22Rv1 (cell line): ENCODE results near the gene NOS1AP.

ENCODE experiments used
- ZFX ChIP-seq: fragments of 450-650 bp; IDR thresholded peaks from 2 replicates; pipeline ENCODE4 v1.6.1; 2017; ENCODE audit warnings: antibody characterized with exemption, borderline replicate concordance
- TF ChIP-seq, protein P1 (sequence below): fragments of 450-650 bp; IDR thresholded peaks from 2 replicates; pipeline ENCODE4 v1.5.1; 2017; ENCODE audit warnings: mild to moderate bottlenecking

- TF ChIP-seq, protein P1, sequence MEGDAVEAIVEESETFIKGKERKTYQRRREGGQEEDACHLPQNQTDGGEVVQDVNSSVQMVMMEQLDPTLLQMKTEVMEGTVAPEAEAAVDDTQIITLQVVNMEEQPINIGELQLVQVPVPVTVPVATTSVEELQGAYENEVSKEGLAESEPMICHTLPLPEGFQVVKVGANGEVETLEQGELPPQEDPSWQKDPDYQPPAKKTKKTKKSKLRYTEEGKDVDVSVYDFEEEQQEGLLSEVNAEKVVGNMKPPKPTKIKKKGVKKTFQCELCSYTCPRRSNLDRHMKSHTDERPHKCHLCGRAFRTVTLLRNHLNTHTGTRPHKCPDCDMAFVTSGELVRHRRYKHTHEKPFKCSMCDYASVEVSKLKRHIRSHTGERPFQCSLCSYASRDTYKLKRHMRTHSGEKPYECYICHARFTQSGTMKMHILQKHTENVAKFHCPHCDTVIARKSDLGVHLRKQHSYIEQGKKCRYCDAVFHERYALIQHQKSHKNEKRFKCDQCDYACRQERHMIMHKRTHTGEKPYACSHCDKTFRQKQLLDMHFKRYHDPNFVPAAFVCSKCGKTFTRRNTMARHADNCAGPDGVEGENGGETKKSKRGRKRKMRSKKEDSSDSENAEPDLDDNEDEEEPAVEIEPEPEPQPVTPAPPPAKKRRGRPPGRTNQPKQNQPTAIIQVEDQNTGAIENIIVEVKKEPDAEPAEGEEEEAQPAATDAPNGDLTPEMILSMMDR = no peak
- TF ChIP-seq ZFX = no peak
Observed at GRCh38 chr1:162144853-162145252, 75.4 kb downstream of the NOS1AP start.
